Panc1 (cell line): Measurements from ENCODE around the gene ABCF2.

Experiments
- CTCF ChIP-seq: fragments of 450-650 bp; IDR thresholded peaks from 2 replicates; pipeline ENCODE4 v1.5.1; 2017; ENCODE audit warnings: mild to moderate bottlenecking
- POLR2AphosphoS5 ChIP-seq: IDR thresholded peaks from 2 replicates; pipeline ENCODE4 v1.6.1; 2012; ENCODE audit warnings: mild to moderate bottlenecking, low read depth, low read length, moderate library complexity
- REST ChIP-seq, 2 experiments: IDR thresholded peaks; 2 replicates each; pipeline ENCODE4 v1.6.1; 2011 to 2012; ENCODE audit warnings: low read depth in 2 of 2, control low read depth in 1 of 2, low read length in 1 of 2, mild to moderate bottlenecking in 1 of 2, moderate library complexity in 1 of 2; ENCODE audit not compliant: insufficient read depth in 1 of 2
- SIN3A ChIP-seq: IDR thresholded peaks from 2 replicates; pipeline ENCODE4 v1.6.1; 2012; ENCODE audit warnings: low read depth, mild to moderate bottlenecking, low read length, moderate library complexity, borderline replicate concordance; ENCODE audit not compliant: insufficient read depth
- TCF7L2 ChIP-seq: IDR thresholded peaks from 2 replicates; pipeline ENCODE4 v1.6.1; 2011; ENCODE audit warnings: mild to moderate bottlenecking, low read depth, low read length, inconsistent platforms

GRCh38 chr7:151207804-151208203 lies 19.2 kb downstream of the ABCF2 start:
- no peak for TF ChIP-seq CTCF
- TF ChIP-seq POLR2AphosphoS5, result no peak
- no peak for TF ChIP-seq REST (IDR thresholded peaks at IDR 0.05; ENCODE audit: insufficient read depth in 1 of 2, low read depth in 2 of 2, low read length in 1 of 2)
- no peak for TF ChIP-seq SIN3A
- no peak for TF ChIP-seq TCF7L2
